Measurements from ENCODE around the gene PDE6G. TPM values are rescaled to one million over a fixed set of nuclear protein-coding genes. Genes with fewer than 3 reads are reported as not detected.
"Not testable (repeated sequence)": the region's sequence is repeated elsewhere in the genome, so short reads cannot be mapped to it uniquely, and the experiment has no call there.

The PDE6G gene
- total and polyA plus RNA-seq, 5 donors: 0.41 TPM; not detected in 4

DNA sequence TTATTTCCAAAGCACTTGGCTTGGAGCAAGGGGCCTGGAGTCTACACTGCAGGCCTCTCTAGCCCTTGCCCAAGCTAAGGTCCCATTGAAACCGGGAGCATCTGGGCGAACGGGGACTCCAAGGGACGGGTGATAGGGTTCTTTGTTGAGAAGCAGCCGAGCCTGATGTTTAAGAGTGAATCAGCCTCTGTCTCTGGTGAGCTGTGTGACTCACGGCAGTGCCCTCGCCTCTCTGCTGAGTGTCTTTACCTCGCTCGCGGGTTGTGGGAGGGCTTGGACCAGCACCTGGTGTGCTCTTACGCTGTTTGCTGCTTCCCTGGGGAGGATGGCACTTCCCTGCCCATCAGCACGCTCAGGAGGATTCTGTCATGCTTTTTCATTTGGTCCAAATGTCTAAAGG is 28.8 kb upstream of the PDE6G start:
- Histone ChIP-seq H3K4me1 (ENCODE audit: control insufficient read depth, insufficient read depth, low read length) (peaks cover 6% of the 10 kb centered on the region), H3K27me3 (ENCODE audit: control insufficient read depth, insufficient read depth) (no peaks in the 10 kb centered on the region), H3K27ac (ENCODE audit: low read length) (no peak overlapping the region), H3K9me3 (ENCODE audit: control insufficient read depth, low read length) (no peaks in the 10 kb centered on the region), H3K4me3 (ENCODE audit: low read length) (peak overlapping the region; percentile 97)
- intact Hi-C loops (cut with DNase I): no loop called here
- ATAC-seq (no peak), DNase-seq (no peak)
- 78% methylated on average over 12 of the region's 12 CpGs for WGBS

DNA sequence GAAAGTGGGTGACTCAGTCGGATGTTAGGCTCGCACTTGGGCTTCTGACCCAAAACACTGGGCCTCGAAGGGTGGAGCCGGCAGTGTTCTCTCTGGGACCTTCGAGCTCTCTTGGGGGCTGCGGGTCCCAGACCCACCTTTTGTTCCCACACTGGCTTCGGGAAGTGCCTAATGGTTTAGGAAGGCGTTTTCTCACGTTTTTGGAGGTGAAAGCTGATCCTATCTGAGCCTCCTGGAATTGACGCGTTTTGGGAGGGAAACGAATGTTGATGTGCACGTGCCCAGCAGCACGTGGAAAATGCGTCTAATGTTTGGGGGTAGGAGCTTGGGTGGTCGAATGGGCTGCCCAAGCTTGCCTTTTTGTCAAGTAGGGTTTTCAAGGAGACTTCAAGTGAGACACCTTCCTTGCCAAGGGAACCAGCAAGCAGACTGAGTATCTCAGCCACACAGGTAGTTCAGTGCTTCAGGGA is 28.1 kb upstream of the PDE6G start:
- peak overlapping the region; percentile 97 for H3K4me3 ChIP-seq (ENCODE audit: low read length)
- peaks cover 6% of the 10 kb centered on the region for H3K4me1 ChIP-seq (ENCODE audit: control insufficient read depth, insufficient read depth, low read length)
- H3K27ac ChIP-seq (ENCODE audit: low read length): no peak overlapping the region
- ATAC-seq: peak in 1 of 2 donors; percentile 13
- no peaks in the 10 kb centered on the region for H3K27me3 ChIP-seq (ENCODE audit: control insufficient read depth, insufficient read depth)
- intact Hi-C loops (cut with DNase I): no loop called here
- no peak for DNase-seq
- no peaks in the 10 kb centered on the region for H3K9me3 ChIP-seq (ENCODE audit: control insufficient read depth, low read length)
- WGBS: 5% methylated on average over 16 of the region's 16 CpGs

DNA sequence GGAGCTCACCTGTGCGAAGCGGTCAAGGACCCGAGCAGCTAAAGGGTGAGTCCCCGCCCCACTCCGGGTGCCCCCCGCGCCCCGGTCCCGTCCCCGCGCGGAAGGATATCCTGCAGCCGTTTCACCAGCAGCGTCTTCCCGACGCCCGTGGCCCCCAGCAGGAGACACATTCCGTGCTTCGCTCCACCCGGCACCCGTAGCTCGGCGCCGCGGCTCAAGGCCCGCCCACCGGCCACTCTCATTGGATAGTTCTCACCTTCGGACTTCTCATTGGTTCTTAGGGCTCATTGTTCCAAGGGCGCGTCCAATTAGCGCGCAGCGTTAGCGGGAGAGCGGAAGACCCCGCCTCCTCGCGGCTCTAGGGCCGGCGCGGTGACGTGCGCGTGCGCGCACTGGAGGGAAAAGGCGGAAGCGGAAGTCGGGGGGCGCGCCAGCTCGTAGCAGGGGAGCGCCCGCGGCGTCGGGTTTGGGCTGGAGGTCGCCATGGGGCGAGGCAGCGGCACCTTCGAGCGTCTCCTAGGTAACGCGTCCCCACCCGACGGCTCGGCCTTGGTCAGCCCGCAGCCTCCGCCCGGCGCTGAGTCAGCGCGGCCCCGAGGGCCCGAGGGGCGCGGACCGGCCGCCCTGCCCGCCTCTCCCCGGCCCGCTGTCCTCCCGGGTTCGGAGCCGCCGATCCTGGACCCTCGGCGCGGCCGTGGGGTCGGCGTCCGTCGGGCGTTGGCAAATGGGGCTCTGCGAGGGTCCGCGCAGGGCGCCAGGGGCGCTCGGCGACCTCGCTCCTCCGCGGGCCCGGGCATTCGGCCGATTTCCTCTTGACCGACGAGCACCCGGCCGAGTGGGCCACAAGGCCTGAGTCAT is 27.5 kb upstream of the PDE6G start, which contains the start of the genes ARL16 and HGS:
Gene ARL16, minus strand, starts transcription at position 214 of the 858 bp plus-strand sequence. Its CDS starts 44 bp downstream, at position 170.
Gene HGS, plus strand, starts transcription at position 428 of the 858 bp plus-strand sequence. Its CDS starts 56 bp downstream, at position 484.
- intact Hi-C loops (cut with DNase I): no loop called here
- ATAC-seq: peak; percentile 98
- peak within 1 kb of the TSS; percentile 97 for H3K4me3 ChIP-seq (ENCODE audit: low read length)

DNA sequence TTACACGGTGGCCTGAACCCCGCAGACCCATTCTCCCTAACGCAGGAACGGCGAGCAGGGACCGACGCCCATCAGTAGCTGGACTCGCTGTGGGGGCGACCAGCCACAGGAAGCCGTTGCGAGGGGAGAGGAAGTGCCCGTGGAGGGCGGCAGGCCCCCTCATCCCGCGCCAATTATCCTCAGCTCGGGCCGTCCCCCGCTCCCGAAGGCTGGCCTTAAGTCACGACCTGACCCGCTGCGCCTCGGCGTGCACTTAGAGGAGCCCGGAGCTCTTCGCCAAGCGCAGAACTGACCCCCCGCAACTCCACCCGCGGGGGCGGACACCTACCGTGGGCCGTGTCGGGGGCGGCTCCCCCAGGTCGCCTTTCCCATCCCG is 26.9 kb upstream of the PDE6G start:
- ATAC-seq: peak in 1 of 2 donors; percentile 45
- intact Hi-C loops (cut with DNase I): no loop called here
- no peak for DNase-seq
- H3K27ac ChIP-seq (ENCODE audit: low read length): peak overlapping the region; percentile 34
- H3K9me3 ChIP-seq (ENCODE audit: control insufficient read depth, low read length): no peaks in the 10 kb centered on the region
- H3K4me3 ChIP-seq (ENCODE audit: low read length): peak overlapping the region; percentile 71
- H3K27me3 ChIP-seq (ENCODE audit: control insufficient read depth, insufficient read depth): no peaks in the 10 kb centered on the region
- under 1% methylated on average over 37 of the region's 37 CpGs for WGBS
- peaks cover 6% of the 10 kb centered on the region for H3K4me1 ChIP-seq (ENCODE audit: control insufficient read depth, insufficient read depth, low read length)

More for the DNA sequence above, 27.5 kb upstream of the PDE6G start, which contains the start of the genes ARL16 and HGS:
- WGBS: under 1% methylated on average over 112 of the region's 112 CpGs
- Histone ChIP-seq H3K4me1 (ENCODE audit: control insufficient read depth, insufficient read depth, low read length) (peaks cover 6% of the 10 kb centered on the region), H3K27ac (ENCODE audit: low read length) (peak within 1 kb of the TSS; percentile 34), H3K27me3 (ENCODE audit: control insufficient read depth, insufficient read depth) (no peaks in the 10 kb centered on the region), H3K9me3 (ENCODE audit: control insufficient read depth, low read length) (no peaks in the 10 kb centered on the region)
- DNase-seq: peak; percentile 98 to 99 (median 99)

DNA sequence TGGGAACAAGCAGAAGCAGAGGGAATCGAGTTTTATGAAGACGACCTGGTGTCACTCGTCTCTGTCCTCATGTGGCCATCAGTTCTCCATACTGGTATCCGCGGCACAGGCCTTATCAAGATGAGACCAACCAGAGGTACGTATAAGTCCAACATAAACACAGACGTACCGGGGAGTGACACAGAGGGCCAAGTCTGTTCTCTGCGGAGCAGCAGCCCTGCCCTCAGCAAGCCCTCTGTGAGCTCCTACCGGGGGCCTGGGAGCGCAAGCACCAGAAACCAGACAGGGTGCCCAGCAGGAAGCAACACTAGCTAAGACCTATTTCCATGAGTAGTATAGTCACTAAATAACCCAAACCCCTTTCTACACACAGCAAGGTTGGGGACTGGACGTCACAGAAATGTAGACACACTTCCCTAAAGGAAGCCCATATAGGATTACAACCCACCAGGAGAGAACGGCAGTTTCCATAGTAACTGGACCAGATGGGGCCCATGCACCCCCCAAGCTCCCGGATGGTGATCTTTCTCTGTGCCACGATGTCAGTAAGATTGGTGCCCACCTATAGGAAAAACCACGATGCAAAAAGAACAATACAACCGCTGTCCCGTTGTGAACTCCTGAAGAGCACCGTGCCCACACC is 26.3 kb upstream of the PDE6G start:
- DNase-seq (peak in 1 of 3 donors; percentile 30), ATAC-seq (no peak)
- intact Hi-C loops (cut with DNase I): no loop called here
- no peaks in the 10 kb centered on the region for H3K27me3 ChIP-seq (ENCODE audit: control insufficient read depth, insufficient read depth)
- peaks cover 6% of the 10 kb centered on the region for H3K4me1 ChIP-seq (ENCODE audit: control insufficient read depth, insufficient read depth, low read length)
- no peaks in the 10 kb centered on the region for H3K9me3 ChIP-seq (ENCODE audit: control insufficient read depth, low read length)
- H3K4me3 ChIP-seq (ENCODE audit: low read length): peak overlapping the region; percentile 71
- no peak overlapping the region for H3K27ac ChIP-seq (ENCODE audit: low read length)
- whole genome bisulfite sequencing: 32% methylated on average over 19 of the region's 19 CpGs

DNA sequence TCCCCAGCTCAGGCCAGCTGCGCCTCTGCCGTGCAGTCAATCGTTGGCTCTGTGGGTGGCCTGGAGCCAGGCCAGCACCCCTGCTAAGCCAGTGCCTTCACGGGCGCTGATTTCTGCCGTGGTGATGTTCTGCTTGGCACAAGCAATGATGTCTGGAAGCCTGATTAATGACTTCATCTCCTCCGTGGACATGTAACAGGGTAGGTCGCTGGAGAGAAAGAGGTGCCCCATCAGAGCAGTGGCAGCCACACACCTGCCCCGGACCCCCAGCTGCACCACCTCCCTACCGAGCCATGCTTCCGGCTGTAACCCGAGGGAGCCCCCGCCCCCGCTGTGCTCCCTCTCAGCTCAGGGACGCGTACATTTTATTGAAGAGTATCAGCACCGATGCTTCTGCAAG is 25.3 kb upstream of the PDE6G start:
- peaks cover 6% of the 10 kb centered on the region for H3K4me1 ChIP-seq (ENCODE audit: control insufficient read depth, insufficient read depth, low read length)
- no peak overlapping the region for H3K27ac ChIP-seq (ENCODE audit: low read length)
- 66% methylated on average over 17 of the region's 17 CpGs for WGBS
- no peaks in the 10 kb centered on the region for H3K27me3 ChIP-seq (ENCODE audit: control insufficient read depth, insufficient read depth)
- DNase-seq (no peak), ATAC-seq (no peak)
- H3K9me3 ChIP-seq (ENCODE audit: control insufficient read depth, low read length): no peaks in the 10 kb centered on the region
- no peak overlapping the region for H3K4me3 ChIP-seq (ENCODE audit: low read length)
- intact Hi-C loops (cut with DNase I): no loop called here

DNA sequence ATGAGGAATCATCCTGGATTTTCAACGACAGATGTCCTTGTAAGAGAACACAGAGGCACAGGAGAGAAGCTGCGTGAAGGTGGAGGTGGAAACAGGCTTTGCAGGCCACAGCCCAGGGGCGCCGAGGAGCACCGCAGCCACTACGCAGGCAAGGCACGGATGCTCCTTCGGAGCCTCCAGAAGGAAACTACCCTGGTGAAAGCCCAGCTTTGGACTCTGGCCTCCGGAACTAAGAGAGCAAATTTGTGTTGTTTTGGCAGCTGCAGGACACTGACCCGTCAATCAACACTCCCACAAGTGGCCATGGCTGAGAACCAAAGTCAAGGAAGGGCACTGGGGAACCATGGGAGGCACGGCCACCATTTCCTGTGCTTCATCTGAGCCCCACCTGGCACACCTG is 23.8 kb upstream of the PDE6G start:
- Histone ChIP-seq H3K27ac (ENCODE audit: low read length) (peak overlapping the region; percentile 37), H3K9me3 (ENCODE audit: control insufficient read depth, low read length) (no peaks in the 10 kb centered on the region), H3K27me3 (ENCODE audit: control insufficient read depth, insufficient read depth) (no peaks in the 10 kb centered on the region), H3K4me1 (ENCODE audit: control insufficient read depth, insufficient read depth, low read length) (peaks cover 5% of the 10 kb centered on the region), H3K4me3 (ENCODE audit: low read length) (no peak overlapping the region)
- DNase-seq (no peak), ATAC-seq (no peak)
- WGBS: 69% methylated on average over 11 of the region's 11 CpGs
- intact Hi-C loops (cut with DNase I): no loop called here

DNA sequence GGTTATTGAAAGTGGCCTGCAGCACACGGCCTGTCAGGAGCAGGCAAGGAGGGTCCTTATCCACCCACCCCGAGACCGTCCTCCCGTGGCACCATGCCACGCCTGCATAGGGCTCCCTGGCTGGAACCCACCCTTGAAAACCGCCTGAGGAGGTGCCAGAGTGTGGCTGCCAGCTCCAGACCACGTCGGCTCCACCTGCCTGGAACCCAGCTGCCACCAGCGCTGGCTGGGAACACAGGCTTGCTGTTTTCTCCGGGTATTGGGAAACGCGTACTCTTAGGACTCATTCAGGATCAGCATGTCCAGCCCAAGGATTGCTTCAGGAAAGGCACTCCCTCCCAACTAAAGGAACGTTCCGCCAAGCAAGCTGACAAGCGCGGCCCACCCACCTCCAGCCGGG is 20.6 kb upstream of the PDE6G start:
- H3K9me3 ChIP-seq (ENCODE audit: control insufficient read depth, low read length): no peaks in the 10 kb centered on the region
- no peaks in the 10 kb centered on the region for H3K27me3 ChIP-seq (ENCODE audit: control insufficient read depth, insufficient read depth)
- no peak overlapping the region for H3K4me3 ChIP-seq (ENCODE audit: low read length)
- H3K4me1 ChIP-seq (ENCODE audit: control insufficient read depth, insufficient read depth, low read length): no peaks in the 10 kb centered on the region
- no peak for DNase-seq
- no peak overlapping the region for H3K27ac ChIP-seq (ENCODE audit: low read length)
- 89% methylated on average over 17 of the region's 17 CpGs for WGBS
- intact Hi-C loops (cut with DNase I): no loop called here
- peak; percentile 5 to 15 for ATAC-seq

DNA sequence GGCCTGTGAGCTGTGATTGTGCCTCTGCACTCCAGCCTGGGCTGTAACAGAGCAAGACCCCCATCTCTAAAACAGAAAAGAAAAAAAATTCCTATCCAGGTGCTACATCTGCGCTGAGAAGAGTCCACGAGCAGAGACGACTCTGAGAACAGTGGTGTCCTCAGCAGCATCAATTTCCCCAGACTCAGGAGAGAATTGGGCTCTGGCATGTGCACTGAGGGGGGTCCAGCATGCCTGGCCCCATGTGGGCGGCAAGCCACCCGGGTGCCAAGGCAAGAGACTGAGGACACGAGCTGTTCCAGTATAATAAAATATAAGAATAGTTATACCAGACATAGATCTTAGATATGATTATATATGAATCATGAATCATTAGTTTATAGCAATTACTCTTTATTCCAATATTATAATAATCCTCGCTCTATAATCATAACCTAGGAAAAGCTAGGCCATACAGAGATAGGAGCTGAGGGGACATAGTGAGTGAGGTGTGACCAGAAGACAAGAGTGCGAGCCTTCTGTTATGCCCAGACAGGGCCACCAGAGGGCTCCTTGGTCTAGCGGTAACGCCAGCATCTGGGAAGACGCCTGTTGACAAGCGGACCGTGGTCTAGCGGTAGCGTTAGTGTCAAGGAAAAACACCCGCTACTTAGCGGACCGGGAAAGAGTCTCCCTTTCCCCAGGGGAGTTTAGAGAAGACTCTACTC is 19.3 kb upstream of the PDE6G start:
- DNase-seq; ATAC-seq; H3K27ac ChIP-seq (ENCODE audit: low read length); H3K27me3 ChIP-seq (ENCODE audit: control insufficient read depth, insufficient read depth); H3K4me3 ChIP-seq (ENCODE audit: low read length); H3K9me3 ChIP-seq (ENCODE audit: control insufficient read depth, low read length); intact Hi-C loops (cut with DNase I); H3K4me1 ChIP-seq (ENCODE audit: control insufficient read depth, insufficient read depth, low read length): not testable (repeated sequence)
- 37% methylated on average over 18 of the region's 18 CpGs for WGBS

DNA sequence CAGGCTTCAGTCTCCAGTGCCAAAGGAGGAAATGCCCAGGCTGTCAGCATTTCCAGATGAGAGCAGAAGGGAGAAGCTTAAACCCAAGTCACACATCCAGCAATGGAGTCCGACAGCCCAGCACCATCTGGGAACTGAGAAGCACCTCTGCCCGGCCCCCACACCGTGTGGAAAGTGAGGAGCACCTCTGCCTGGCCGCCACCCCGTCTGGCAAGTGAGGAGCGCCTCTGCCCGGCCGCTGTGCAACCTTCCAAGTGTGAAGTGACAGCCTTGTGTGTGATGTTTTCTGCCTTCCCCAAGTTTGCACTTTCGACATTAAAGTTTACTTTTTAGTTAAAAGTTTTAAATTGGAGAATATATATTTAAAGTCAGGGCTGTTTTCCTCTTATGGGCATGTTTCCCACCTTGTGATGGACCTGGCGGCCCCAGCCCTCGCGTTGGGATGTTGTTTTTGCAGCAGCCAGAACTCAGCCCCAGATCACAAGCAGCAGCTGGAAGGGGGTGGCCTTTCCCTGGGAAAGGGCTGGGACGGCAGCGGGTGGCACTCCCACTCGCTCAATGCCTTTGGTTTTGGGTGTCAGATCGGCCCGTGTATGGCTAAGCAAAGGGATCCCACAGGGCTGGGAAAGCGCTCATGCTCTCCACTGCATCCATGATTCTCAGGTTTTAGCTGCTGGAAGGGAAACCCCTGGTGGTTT is 17.4 kb upstream of the PDE6G start:
- 78% methylated on average over 18 of the region's 18 CpGs for WGBS

More for the DNA sequence above, 17.4 kb upstream of the PDE6G start:
- H3K4me3 ChIP-seq (ENCODE audit: low read length): no peak overlapping the region
- H3K27ac ChIP-seq (ENCODE audit: low read length): no peak overlapping the region
- peak in 1 of 3 donors; percentile 56 for DNase-seq
- H3K9me3 ChIP-seq (ENCODE audit: control insufficient read depth, low read length): no peaks in the 10 kb centered on the region
- intact Hi-C loops (cut with DNase I): no loop called here
- no peak for ATAC-seq
- H3K27me3 ChIP-seq (ENCODE audit: control insufficient read depth, insufficient read depth): no peaks in the 10 kb centered on the region
- no peaks in the 10 kb centered on the region for H3K4me1 ChIP-seq (ENCODE audit: control insufficient read depth, insufficient read depth, low read length)

Measured in right cardiac atrium (tissue), 5 donors.